ENCODE data around the gene PALD1.

DNA sequence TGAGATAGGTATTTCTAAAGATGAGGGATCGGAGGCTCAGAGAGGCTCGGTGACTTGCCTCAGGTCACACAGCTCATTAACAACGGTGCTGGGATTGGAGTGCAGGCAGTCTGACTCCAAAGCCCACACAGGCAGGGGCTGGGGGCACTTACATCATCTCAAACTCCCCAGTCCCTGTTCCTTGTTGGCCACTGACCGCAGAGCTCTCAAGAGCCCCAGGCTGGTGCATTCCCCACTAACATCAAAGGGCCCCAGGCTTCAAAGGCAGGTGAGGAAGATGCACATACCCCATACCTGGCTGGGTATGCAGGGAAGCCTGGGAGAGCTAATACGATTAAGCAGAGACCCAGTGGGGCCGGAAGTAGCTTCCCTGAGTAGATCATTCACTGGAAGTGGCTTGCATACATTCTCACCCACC lies 23.3 kb upstream of the PALD1 start:
- TF ChIP-seq, protein P1, sequence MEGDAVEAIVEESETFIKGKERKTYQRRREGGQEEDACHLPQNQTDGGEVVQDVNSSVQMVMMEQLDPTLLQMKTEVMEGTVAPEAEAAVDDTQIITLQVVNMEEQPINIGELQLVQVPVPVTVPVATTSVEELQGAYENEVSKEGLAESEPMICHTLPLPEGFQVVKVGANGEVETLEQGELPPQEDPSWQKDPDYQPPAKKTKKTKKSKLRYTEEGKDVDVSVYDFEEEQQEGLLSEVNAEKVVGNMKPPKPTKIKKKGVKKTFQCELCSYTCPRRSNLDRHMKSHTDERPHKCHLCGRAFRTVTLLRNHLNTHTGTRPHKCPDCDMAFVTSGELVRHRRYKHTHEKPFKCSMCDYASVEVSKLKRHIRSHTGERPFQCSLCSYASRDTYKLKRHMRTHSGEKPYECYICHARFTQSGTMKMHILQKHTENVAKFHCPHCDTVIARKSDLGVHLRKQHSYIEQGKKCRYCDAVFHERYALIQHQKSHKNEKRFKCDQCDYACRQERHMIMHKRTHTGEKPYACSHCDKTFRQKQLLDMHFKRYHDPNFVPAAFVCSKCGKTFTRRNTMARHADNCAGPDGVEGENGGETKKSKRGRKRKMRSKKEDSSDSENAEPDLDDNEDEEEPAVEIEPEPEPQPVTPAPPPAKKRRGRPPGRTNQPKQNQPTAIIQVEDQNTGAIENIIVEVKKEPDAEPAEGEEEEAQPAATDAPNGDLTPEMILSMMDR (conservative IDR thresholded peaks at IDR 0.05 in 1 of 2, IDR thresholded peaks at IDR 0.05 in 1 of 2; ENCODE audit: low read depth in 1 of 2, low read length in 2 of 2): no peak
- TF ChIP-seq EZH2 (IDR thresholded peaks at IDR 0.05; ENCODE audit: low read length, missing control alignments): no peak

Measured in fibroblast of lung (primary cell).